GM18873 (cell line): ENCODE data around the gene PALS1.
"Not testable (repeated sequence)": the region's sequence is repeated elsewhere in the genome, so short reads cannot be mapped to it uniquely, and the experiment has no call there.

Experiments
- ATAC-seq: cut with Tn5 transposase; IDR thresholded peaks from one replicate; pipeline ENCODE4 v1.9.1; 2021; ENCODE audit warnings: mild to moderate bottlenecking, moderate library complexity, moderate number of reproducible peaks; ENCODE audit not compliant: unreplicated experiment, low FRiP score

Gene PALS1

GRCh38 chr14:67253076-67253635 is 11.9 kb downstream of the PALS1 start:
- no peak for ATAC-seq

GRCh38 chr14:67257906-67258305 is 16.7 kb downstream of the PALS1 start:
- ATAC-seq: no peak

DNA sequence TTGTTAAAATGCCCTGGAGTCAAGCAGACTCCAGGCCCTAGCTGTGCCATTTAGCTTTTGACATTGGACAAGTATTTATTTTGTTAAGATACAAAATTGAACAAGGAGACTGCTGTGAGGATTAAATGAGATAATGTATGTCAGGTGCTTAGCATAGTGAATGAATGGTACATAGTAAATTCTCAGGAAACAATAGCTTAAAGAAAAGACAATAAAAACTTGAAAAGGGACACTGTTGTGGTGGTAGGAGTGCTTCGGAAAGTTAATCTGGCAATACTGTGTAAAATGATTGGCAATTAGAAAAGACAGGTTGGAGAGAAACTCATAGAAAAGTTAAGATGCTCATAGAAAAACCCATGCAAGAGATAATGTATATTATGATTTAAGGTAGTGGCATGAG is 19.7 kb downstream of the PALS1 start:
- ATAC-seq: no peak

GRCh38 chr14:67263499-67264149 is 22.4 kb downstream of the PALS1 start:
- no peak for ATAC-seq

DNA sequence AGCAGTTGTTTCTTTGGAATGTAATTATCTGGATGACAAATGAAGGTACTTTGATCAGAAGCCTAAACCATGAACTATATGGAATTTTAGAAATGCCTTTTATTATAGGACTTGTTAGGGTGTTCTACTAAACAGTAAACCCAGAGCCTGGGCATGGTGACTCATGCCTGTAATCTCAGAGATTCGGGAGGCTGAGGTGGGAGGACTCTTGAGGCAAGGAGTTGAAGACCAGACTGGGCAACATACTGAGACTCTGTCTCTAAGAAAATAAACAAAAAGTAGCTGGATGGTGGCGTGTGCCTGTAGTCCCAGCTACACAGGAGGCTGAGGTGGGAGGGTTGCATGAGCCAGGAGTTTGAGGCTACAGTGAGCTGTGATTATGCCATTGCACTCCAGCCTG is 23.9 kb downstream of the PALS1 start:
- ATAC-seq: no peak

- no peak for ATAC-seq
Observed at GRCh38 chr14:67267576-67268328, 26.5 kb downstream of the PALS1 start.

GRCh38 chr14:67268426-67269150 is 27.4 kb downstream of the PALS1 start:
- ATAC-seq: no peak

- no peak for ATAC-seq
Observed at GRCh38 chr14:67269298-67270060, 28.2 kb downstream of the PALS1 start.

- no peak for ATAC-seq
Observed at GRCh38 chr14:67270145-67270753, 29.0 kb downstream of the PALS1 start.

GRCh38 chr14:67270933-67271332 is 29.7 kb downstream of the PALS1 start:
- no peak for ATAC-seq

GRCh38 chr14:67273281-67273680 is 32.0 kb downstream of the PALS1 start:
- not testable (repeated sequence) for ATAC-seq

- ATAC-seq: no peak
Observed at GRCh38 chr14:67276131-67276530, 34.9 kb downstream of the PALS1 start.

GRCh38 chr14:67280506-67280905 is 39.3 kb downstream of the PALS1 start:
- no peak for ATAC-seq

- no peak for ATAC-seq
Observed at GRCh38 chr14:67285876-67286452, 44.7 kb downstream of the PALS1 start.
